ENCODE data around the gene NKTR.

The NKTR gene

GRCh38 chr3:42651248-42652091 lies 51.0 kb downstream of the NKTR start:
- DNase-seq (ENCODE audit: low spot score) = peak; percentile 21

GRCh38 chr3:42652251-42652610 lies 51.7 kb downstream of the NKTR start:
- DNase-seq (ENCODE audit: low spot score) = peak; percentile 32

- peak; percentile 39 for DNase-seq (ENCODE audit: low spot score)
Observed at GRCh38 chr3:42652611-42653302, 52.3 kb downstream of the NKTR start.

- no peak for DNase-seq (ENCODE audit: low spot score)
Observed at GRCh38 chr3:42653303-42653559, 52.7 kb downstream of the NKTR start.

- peak; percentile 50 for DNase-seq (ENCODE audit: low spot score)
Observed at GRCh38 chr3:42653560-42654330, 53.3 kb downstream of the NKTR start, which contains the start of gene ZBTB47. Gene ZBTB47, plus strand, starts transcription at chr3:42653697. Its CDS starts 4,659 bp downstream, at chr3:42658356.

GRCh38 chr3:42654331-42655201 lies 54.1 kb downstream of the NKTR start:
- peak; percentile 93 for DNase-seq (ENCODE audit: low spot score)

- peak; percentile 36 for DNase-seq (ENCODE audit: low spot score)
Observed at GRCh38 chr3:42655331-42655888, 54.9 kb downstream of the NKTR start.

- DNase-seq (ENCODE audit: low spot score) = no peak
Observed at GRCh38 chr3:42655980-42656679, 55.6 kb downstream of the NKTR start.

- DNase-seq (ENCODE audit: low spot score) = no peak
Observed at GRCh38 chr3:42656680-42657610, 56.5 kb downstream of the NKTR start.

GRCh38 chr3:42657675-42658074 lies 57.2 kb downstream of the NKTR start:
- no peak for DNase-seq (ENCODE audit: low spot score)

- DNase-seq (ENCODE audit: low spot score) = no peak
Observed at GRCh38 chr3:42658091-42658770, 57.7 kb downstream of the NKTR start.

- no peak for DNase-seq (ENCODE audit: low spot score)
Observed at GRCh38 chr3:42658771-42659390, 58.4 kb downstream of the NKTR start.

GRCh38 chr3:42659451-42660130 lies 59.1 kb downstream of the NKTR start:
- DNase-seq (ENCODE audit: low spot score) = peak; percentile 32

- DNase-seq (ENCODE audit: low spot score) = peak; percentile 51
Observed at GRCh38 chr3:42660131-42660715, 59.7 kb downstream of the NKTR start.

- DNase-seq (ENCODE audit: low spot score) = peak; percentile 69
Observed at GRCh38 chr3:42660898-42661297, 60.4 kb downstream of the NKTR start.

- no peak for DNase-seq (ENCODE audit: low spot score)
Observed at GRCh38 chr3:42661593-42662022, 61.1 kb downstream of the NKTR start.

GRCh38 chr3:42662037-42662812 lies 61.7 kb downstream of the NKTR start:
- DNase-seq (ENCODE audit: low spot score) = no peak
